ENCODE results near the gene DRG2.

The DRG2 gene

DNA sequence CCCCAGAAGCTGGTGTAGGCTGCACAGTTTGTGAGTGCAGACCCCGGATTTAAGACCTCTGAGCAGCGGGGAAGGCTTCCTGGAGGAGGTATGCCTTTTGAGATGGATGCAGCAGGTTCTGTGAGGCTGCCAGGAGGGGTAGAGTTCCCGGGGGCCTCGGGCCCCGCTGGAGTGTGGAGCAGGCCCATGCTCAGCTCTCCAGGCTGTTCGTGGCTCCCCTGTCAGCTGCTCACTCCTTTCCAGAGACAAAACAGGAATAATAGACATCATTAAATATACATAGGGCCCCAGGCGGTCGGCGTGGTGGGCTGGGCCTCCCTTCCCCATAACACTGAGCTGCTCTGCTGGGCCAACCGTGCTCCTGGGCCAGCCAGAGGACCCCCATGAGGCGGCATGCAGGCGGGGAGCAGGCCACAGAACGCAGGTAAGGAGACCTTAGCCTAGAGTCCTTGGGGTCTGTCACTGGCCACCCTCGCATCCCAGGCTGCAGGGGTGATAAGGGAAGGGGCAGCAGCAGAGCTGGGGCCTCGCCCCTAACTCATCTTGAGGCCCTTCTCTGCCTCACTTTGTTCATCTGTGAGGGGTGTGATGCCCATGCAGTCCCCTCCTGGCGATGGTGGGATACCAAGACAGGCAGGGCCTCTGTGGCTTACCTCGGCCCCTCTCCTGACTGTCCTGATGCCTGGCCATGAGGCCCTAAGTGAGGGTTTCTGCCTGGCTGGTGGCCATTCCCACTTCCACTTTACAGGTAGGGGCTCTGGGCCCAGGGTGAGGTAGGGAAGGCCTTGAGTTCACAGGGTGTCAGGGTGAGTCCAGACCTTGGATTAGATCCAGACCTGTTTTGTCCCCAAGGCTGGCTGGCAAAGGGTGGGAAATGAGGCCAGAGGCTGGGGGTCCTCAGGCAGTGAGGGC is 20.9 kb downstream of the DRG2 start, which contains the start of gene MYO15A:
Gene MYO15A (plus strand): TSS at position 356 of the 912 bp plus-strand sequence. CDS start 10,045 bp downstream, outside the sequence.
- no peaks in the 10 kb centered on the region for H3K4me1 ChIP-seq (ENCODE audit: control insufficient read depth, insufficient read depth, low read length)
- H3K27ac ChIP-seq (ENCODE audit: extremely low read depth, low read depth, low read length) = peak within 1 kb of the TSS; percentile 28; the same call in 1 of the 2 replicates
- H3K4me3 ChIP-seq (ENCODE audit: low read depth, low read length) = no peak within 1 kb of the TSS
- ChIA-PET POLR2A (interaction anchor here (1.3 kb wide), 1 partner anchor 13 kb away, joined by 5 read pairs; no protein-coding TSS in a partner anchor), CTCF (interaction anchor here (1.1 kb wide), 1 partner anchor 32 kb away, joined by 4 read pairs; no protein-coding TSS in a partner anchor)
- TF ChIP-seq, protein P1, sequence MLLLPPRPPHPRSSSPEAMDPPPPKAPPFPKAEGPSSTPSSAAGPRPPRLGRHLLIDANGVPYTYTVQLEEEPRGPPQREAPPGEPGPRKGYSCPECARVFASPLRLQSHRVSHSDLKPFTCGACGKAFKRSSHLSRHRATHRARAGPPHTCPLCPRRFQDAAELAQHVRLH (tag by site-specific recombination; IDR thresholded peaks at IDR 0.05) = no peak
- TF ChIP-seq ZNF341 (tag by site-specific recombination; IDR thresholded peaks at IDR 0.05; ENCODE audit: low read depth) (no peak), SCRT1 (tag by site-specific recombination; IDR thresholded peaks at IDR 0.05; ENCODE audit: borderline replicate concordance) (no peak), MEIS1 (CRISPR knock-in tag; IDR thresholded peaks at IDR 0.05; ENCODE audit: borderline replicate concordance) (no peak), ZNF610 (tag by site-specific recombination; IDR thresholded peaks at IDR 0.05; ENCODE audit: borderline replicate concordance) (no peak), ZBTB7A (tag by site-specific recombination; IDR thresholded peaks at IDR 0.05; ENCODE audit: low read depth) (no peak), ZNF707 (tag by site-specific recombination; IDR thresholded peaks at IDR 0.05) (no peak)
- TF ChIP-seq, protein P2, sequence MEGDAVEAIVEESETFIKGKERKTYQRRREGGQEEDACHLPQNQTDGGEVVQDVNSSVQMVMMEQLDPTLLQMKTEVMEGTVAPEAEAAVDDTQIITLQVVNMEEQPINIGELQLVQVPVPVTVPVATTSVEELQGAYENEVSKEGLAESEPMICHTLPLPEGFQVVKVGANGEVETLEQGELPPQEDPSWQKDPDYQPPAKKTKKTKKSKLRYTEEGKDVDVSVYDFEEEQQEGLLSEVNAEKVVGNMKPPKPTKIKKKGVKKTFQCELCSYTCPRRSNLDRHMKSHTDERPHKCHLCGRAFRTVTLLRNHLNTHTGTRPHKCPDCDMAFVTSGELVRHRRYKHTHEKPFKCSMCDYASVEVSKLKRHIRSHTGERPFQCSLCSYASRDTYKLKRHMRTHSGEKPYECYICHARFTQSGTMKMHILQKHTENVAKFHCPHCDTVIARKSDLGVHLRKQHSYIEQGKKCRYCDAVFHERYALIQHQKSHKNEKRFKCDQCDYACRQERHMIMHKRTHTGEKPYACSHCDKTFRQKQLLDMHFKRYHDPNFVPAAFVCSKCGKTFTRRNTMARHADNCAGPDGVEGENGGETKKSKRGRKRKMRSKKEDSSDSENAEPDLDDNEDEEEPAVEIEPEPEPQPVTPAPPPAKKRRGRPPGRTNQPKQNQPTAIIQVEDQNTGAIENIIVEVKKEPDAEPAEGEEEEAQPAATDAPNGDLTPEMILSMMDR (tag by site-specific recombination; IDR thresholded peaks at IDR 0.05) = no peak
- TF ChIP-seq, protein P3, sequence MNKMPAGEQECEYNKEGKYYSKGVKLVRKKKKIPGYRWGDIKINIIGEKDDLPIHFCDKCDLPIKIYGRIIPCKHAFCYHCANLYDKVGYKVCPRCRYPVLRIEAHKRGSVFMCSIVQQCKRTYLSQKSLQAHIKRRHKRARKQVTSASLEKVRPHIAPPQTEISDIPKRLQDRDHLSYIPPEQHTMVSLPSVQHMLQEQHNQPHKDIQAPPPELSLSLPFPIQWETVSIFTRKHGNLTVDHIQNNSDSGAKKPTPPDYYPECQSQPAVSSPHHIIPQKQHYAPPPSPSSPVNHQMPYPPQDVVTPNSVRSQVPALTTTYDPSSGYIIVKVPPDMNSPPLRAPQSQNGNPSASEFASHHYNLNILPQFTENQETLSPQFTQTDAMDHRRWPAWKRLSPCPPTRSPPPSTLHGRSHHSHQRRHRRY (tag by site-specific recombination; IDR thresholded peaks at IDR 0.05) = no peak
- H3K36me3 ChIP-seq (ENCODE audit: control insufficient read depth in 2 of 2, insufficient read depth in 1 of 2, low read length in 2 of 2) = peaks cover 6 to 39% of the 10 kb centered on the region in 2 experiments; a peak in 2 of 3 replicates
- H3K9me3 ChIP-seq (ENCODE audit: control insufficient read depth, insufficient read depth, low read depth, low read length) = no peaks in the 10 kb centered on the region

DNA sequence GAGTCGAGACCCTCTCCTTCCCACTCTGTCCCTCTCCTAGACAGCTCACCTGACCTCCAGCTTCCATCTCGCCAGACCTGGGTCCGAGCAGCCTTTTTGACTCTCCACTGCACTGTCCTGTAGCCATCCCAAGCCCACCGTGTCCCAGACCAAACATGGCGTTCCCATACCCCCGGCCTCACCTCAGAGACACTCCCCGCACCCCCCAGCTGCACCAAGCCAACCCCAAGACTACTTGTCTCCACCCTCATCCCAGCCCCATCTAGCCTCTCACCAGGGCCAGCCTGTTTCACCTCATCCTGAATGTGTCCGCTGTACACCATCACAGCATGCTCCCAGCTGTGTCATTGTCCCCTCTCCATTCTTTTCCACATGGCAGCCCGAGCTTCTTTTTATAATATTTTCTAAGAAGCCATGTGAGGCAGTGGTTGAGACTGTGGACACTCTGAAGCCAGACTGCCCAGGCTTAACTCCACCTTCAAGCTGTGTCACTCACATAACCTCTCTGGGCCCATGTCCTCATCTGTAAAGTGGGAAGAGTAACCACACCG is 22.3 kb downstream of the DRG2 start:
- ChIA-PET CTCF (interaction anchor here (1.1 kb wide), 1 partner anchor 31 kb away, joined by 4 read pairs; no protein-coding TSS in a partner anchor), POLR2A (interaction anchor here (0.7 to 1.3 kb wide), 2 partner anchors 15 to 16 kb away, joined by 3 to 5 read pairs; no protein-coding TSS in a partner anchor)
- H3K36me3 ChIP-seq (ENCODE audit: control insufficient read depth in 2 of 2, insufficient read depth in 1 of 2, low read length in 2 of 2) = peaks cover 6 to 25% of the 10 kb centered on the region in 2 experiments; a peak in 2 of 3 replicates
- no peaks in the 10 kb centered on the region for H3K4me1 ChIP-seq (ENCODE audit: control insufficient read depth, insufficient read depth, low read length)
- no peak overlapping the region for H3K27ac ChIP-seq (ENCODE audit: extremely low read depth, low read depth, low read length)
- TF ChIP-seq, protein P4, sequence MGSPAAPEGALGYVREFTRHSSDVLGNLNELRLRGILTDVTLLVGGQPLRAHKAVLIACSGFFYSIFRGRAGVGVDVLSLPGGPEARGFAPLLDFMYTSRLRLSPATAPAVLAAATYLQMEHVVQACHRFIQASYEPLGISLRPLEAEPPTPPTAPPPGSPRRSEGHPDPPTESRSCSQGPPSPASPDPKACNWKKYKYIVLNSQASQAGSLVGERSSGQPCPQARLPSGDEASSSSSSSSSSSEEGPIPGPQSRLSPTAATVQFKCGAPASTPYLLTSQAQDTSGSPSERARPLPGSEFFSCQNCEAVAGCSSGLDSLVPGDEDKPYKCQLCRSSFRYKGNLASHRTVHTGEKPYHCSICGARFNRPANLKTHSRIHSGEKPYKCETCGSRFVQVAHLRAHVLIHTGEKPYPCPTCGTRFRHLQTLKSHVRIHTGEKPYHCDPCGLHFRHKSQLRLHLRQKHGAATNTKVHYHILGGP (tag by site-specific recombination; IDR thresholded peaks at IDR 0.05) = no peak
- TF ChIP-seq, protein P5, sequence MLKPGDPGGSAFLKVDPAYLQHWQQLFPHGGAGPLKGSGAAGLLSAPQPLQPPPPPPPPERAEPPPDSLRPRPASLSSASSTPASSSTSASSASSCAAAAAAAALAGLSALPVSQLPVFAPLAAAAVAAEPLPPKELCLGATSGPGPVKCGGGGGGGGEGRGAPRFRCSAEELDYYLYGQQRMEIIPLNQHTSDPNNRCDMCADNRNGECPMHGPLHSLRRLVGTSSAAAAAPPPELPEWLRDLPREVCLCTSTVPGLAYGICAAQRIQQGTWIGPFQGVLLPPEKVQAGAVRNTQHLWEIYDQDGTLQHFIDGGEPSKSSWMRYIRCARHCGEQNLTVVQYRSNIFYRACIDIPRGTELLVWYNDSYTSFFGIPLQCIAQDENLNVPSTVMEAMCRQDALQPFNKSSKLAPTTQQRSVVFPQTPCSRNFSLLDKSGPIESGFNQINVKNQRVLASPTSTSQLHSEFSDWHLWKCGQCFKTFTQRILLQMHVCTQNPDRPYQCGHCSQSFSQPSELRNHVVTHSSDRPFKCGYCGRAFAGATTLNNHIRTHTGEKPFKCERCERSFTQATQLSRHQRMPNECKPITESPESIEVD (tag by site-specific recombination; IDR thresholded peaks at IDR 0.05) = no peak
- no peak for TF ChIP-seq ZNF37A (tag by site-specific recombination; IDR thresholded peaks at IDR 0.05)
- no peak for TF ChIP-seq ZNF660 (tag by site-specific recombination; IDR thresholded peaks at IDR 0.05)
- TF ChIP-seq ZNF391 (tag by site-specific recombination; IDR thresholded peaks at IDR 0.05; ENCODE audit: borderline replicate concordance, low read depth) = no peak
- H3K9me3 ChIP-seq (ENCODE audit: control insufficient read depth, insufficient read depth, low read depth, low read length) = no peaks in the 10 kb centered on the region
- H3K4me3 ChIP-seq (ENCODE audit: low read depth, low read length) = no peak overlapping the region

Data from HEK293 (cell line).